Uterus (tissue), 2 donors: ENCODE data around the gene FKBP11.

Source experiments
- CTCF ChIP-seq, 4 experiments: fragments of 200-600 bp in 2 of 4; fragments of 450-650 bp in 2 of 4; sonication (generic) in 2 of 4; IDR thresholded peaks; one replicate each; pipeline ENCODE4 v1.5.1; 2016 to 2019; ENCODE audit warnings: antibody characterized with exemption in 4 of 4, mild to moderate bottlenecking in 2 of 4, moderate library complexity in 1 of 4
- POLR2A ChIP-seq, 2 donors: fragments of 450-650 bp; IDR thresholded peaks; one replicate each; pipeline ENCODE4 v1.6.1; 2016; ENCODE audit warnings: antibody characterized with exemption in 2 of 2, mild to moderate bottlenecking in 1 of 2, moderate library complexity in 1 of 2

DNA sequence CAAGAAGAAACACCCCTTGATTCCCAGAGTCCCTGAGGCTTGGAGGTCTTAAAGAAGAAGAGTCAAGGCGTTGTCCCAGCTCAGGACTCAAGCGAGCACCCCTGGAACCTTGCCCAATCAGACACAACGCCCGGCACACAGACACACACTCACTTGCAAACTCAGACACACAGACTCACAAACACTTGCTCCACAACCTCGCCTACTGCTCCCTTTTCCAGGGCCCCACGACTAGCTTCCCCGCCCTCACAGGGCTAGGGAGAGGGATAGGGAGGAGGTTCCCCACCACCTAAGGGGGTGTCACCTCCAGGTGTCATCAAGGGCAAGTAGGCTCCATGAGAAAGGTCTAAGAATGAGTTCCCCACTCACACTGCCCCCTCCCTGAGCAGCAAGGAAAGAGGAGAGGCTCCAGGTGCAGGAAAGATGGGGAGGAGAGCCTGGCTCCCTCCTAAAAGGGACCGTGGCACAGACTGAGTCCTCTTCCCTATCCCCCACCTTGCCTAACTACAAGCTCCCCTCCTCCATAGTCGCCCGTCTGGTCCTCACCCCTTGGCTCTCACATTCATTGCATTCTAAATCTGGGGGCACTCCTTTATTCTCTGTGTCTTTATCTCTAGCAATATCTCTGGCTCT is 45.5 kb upstream of the FKBP11 start:
- TF ChIP-seq CTCF (IDR thresholded peaks at IDR 0.05) (no peak), POLR2A (IDR thresholded peaks at IDR 0.05) (no peak)
